NK-92 (cell line): ENCODE measurements around the gene RNF215.
"Not testable (repeated sequence)": the region's sequence is repeated elsewhere in the genome, so short reads cannot be mapped to it uniquely, and the experiment has no call there.

ENCODE experiments used
- DNase-seq: peaks from one replicate; lab custom pipeline; 2025; ENCODE audit not compliant: unreplicated experiment; lab: John Stamatoyannopoulos, UW

Gene RNF215

GRCh38 chr22:30365891-30366290 lies 21.3 kb downstream of the RNF215 start:
- no peak for DNase-seq

- DNase-seq, result no peak
Observed at GRCh38 chr22:30362651-30363281, 24.4 kb downstream of the RNF215 start.

GRCh38 chr22:30361916-30362650 lies 25.1 kb downstream of the RNF215 start:
- no peak for DNase-seq

- no peak for DNase-seq
Observed at GRCh38 chr22:30358541-30358940, 28.7 kb downstream of the RNF215 start.

- DNase-seq, result no peak
Observed at GRCh38 chr22:30357650-30358215, 29.5 kb downstream of the RNF215 start.

GRCh38 chr22:30357236-30357570 lies 30.0 kb downstream of the RNF215 start:
- DNase-seq, result no peak

DNA sequence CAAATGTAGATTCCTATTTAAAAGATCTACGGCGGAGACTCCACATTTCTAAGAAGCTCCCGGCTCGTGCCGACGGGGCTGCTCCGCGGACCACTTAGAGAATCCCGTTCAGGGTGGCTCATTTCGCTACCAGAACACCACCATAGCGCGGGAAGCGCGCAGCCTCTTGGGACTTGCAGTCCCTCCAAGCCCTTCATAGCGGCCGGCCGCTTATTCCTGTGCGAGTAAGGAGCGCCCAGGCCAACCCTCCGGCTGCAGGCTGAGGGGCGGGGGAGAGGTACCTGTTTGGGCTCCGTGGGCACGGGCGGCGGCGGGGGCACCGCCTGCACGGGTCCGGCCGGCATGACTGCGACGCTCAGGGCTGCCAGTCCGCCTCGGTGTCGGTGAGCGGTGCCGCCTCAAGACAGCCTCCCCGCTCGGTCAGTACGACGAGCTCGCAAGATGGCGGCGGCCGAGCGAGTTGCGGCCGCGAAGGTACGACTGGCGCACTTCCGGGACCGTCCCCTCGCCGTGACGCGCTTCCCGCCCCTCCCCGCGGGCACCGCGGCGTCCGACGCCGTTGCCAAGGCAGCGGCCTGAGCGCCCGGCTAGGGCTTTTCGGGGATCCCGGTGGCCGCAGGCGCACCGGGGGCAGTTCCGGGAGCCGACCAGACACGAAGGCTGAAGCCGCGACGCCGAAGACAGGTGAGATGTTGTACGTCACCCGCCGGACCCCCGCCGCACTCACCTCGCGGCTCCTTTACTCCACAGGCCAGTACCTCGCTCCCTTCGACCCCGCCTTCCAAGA lies 30.6 kb downstream of the RNF215 start, which contains the start of the genes CCDC157 and SF3A1:
Gene CCDC157, plus strand, starts transcription at position 559 of the 787 bp plus-strand sequence. CDS start 8,994 bp downstream, outside the sequence.
Gene SF3A1, minus strand, starts transcription at position 446 of the 787 bp plus-strand sequence. Its CDS starts 102 bp downstream, at position 344.
- no peak for DNase-seq

GRCh38 chr22:30354644-30355043 lies 32.6 kb downstream of the RNF215 start:
- no peak for DNase-seq

- no peak for DNase-seq
Observed at GRCh38 chr22:30351226-30351625, 36.0 kb downstream of the RNF215 start.

GRCh38 chr22:30348809-30349208 lies 38.4 kb downstream of the RNF215 start:
- DNase-seq, result no peak

DNA sequence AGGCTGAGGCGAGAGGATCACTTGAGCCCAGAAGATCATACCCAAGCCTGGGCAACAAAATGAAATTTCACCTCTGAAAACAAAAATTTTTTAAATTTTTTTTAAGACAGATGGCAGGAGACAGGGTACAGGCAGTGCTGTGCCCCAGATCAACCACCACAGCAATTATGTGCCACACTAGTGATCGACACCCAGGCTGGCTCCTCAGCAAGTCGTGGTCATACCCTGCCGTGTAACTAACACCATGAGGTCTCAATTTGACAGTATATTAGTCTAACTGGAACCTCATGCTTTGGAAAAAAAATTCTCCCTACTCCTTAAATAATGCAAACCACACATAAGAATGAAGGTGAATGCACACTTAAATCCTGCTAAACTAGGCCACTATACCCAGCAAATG lies 38.8 kb downstream of the RNF215 start:
- no peak for DNase-seq

DNA sequence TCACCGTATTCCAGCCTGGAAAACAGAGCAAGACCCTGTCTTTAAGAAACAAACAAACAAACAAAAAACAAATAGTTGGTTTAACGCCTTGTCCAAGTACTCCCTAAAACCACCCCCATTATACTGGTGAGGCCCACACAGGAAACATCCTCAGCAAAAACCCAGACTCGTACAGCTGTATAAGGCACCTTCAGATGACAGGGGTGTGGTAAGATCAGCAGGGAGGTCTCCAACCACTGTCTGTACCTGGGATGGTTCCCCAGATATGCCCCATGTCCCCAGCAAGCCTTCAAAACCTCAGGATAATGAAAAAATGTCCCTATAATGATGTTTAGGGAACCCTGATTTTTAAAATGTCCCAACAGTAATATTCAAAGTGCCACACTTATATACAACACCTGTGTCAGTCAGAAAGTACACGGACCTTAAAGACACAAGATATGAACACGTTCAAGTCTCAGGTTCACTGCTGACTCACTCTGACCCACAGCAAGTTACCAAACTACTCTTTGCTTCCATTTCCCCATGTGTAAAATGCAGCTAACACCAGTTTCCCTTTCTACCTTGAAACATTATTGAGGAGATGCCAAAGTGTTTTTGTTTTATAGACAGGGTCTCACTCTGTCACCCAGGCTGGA lies 39.8 kb downstream of the RNF215 start:
- no peak for DNase-seq

DNA sequence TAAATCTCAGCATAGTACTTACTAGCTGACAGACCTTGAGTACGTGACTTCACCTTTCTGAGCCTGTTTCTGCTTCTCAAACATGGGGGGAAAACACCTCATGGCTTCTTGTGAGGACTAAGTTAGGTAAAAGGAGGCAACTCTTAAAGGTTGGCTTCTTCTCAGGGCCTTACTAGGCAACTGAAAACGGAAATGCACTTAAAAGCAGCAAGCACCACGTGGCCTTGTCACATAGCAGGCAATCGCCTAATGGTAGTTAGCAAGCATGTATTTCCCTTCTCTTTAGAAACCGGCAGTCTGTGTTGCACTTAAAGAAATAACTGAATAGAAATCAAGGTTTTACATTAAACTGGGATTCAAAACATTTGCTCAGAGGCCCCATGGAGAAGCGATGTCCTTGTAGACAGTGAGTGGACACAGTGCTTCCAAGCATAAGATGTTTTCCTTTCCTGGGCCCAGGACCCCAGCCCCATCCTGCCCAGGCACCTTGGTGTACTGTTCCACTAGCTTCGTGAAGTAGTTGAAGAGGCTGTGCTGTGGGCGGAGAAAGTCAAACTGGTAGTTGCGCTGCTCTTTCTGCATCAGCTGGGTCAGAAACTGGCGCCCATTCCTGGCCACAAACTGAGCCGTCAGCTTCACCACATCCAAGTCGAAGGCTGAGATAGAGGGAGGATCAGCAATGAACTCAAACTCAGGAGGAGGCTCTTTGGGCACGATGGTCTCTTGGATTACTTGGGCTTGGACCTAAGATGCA lies 42.6 kb downstream of the RNF215 start:
- DNase-seq, result no peak

DNA sequence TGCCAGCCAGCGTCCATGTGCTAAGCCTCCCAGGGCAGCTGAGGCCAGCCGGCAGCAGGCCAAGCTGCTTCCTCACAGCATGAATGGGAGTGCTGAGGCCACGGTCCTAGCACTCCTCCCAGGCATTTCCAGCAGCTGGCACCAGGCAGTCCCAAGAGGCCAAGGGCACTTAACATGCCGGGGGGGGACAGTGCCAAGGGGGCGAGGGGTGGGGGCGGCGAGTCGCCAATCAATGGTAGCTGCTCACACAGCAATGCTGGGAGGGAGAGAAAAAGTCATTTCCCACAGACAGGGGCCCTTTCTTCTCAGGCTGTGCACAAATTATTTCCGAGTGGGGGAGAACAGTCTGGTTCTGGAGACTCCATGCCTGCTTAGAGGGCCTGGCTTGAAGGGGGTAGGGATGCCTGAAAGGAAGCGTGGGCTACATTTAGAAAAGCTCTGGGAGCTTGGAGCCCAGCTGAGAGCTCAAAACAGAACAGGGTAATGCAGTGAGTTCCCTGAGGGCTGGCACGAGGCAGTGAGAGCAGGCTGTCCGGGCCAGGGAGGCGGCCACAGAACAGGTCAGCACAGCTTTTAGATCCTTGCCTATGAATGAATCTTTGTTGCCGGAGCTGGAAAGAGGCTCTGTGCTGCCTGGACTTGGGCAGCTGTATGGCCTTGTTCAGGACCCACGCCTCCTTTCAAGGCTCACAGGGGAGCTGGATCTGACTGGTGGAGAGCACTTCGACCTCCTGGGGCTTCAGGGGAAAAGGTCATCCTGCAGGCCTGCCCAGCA lies 46.1 kb downstream of the RNF215 start:
- DNase-seq, result no peak

DNA sequence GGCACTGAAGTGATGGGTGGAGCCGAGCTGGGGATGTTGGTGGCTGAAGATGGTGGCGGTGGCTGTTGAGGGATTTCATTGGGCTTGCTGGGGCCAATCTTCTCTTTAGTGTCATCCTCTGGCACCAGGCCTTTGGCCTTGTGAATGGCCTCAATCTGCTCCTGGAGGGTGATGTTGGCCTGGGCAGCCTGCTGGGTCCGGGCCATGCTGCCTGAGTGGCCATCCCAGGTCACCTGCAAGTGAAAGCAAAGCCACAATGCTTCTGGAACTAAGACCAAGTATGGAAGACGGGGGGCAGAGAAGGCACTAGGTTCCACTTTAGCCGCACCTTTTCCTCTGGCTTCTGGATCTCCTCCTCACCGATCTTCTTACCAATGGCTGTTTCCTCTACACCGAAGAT lies 48.4 kb downstream of the RNF215 start:
- no peak for DNase-seq

DNA sequence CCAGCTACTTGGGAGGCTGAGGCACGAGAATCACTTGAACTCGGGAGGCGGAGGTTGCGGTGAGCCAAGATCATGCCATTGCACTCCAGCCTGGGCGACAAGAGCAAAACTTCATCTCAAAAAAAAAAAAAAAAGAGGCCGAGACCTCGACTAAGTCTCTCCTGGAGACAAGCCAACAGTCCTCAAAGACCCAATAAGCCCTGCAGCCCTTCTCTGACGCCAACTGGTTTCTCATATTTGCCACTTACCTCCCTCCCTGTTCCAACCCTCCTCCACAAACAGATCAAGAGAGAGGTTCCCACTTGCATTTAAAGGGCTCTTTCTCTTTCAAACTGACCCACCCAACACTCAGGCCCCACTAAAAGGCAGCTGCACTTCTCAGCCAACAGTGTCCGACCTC lies 48.9 kb downstream of the RNF215 start:
- not testable (repeated sequence) for DNase-seq

GRCh38 chr22:30337461-30337778 lies 49.8 kb downstream of the RNF215 start:
- no peak for DNase-seq

DNA sequence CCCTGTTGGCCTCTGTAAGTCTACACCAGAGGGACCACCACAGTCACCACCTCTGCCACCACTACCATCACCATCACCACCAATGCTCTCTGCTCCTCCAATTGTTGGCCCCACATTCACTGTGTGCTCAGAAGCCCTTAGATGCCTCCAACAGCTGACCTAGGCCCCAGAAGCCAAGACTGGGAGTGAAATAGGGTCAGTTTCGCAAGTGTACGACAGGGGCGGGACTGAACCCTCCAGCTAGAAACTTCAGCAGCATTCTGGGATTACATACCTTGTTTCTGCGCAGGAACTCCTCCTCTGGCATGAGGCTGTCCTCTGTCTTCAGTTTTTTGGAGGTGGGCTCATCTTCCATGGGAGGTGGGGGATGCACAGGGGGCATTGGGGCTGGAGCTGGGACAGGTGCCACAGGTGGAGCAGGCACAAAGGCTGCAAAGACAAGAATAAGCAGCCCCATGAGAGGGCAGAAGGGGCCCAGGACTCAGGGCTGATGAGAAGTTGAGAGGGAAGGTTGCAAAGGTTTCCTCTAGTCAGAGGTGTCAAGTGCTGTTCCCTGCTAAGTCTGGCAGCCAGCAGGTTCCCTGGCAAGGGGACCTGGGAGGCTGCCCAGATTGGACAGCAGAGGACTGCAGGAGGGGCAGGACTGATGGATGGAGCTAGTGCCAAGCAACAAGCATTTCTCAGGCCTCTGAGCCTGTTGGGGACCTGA lies 50.3 kb downstream of the RNF215 start:
- no peak for DNase-seq

GRCh38 chr22:30335236-30335635 lies 52.0 kb downstream of the RNF215 start:
- no peak for DNase-seq
